GM19372 (cell line): ENCODE data around the gene PREX1.

Experiments used
- ATAC-seq: cut with Tn5 transposase; IDR thresholded peaks from one replicate; pipeline ENCODE4 v1.9.1; 2021; ENCODE audit warnings: mild to moderate bottlenecking, low read depth, moderate library complexity; ENCODE audit not compliant: unreplicated experiment

Gene PREX1

DNA sequence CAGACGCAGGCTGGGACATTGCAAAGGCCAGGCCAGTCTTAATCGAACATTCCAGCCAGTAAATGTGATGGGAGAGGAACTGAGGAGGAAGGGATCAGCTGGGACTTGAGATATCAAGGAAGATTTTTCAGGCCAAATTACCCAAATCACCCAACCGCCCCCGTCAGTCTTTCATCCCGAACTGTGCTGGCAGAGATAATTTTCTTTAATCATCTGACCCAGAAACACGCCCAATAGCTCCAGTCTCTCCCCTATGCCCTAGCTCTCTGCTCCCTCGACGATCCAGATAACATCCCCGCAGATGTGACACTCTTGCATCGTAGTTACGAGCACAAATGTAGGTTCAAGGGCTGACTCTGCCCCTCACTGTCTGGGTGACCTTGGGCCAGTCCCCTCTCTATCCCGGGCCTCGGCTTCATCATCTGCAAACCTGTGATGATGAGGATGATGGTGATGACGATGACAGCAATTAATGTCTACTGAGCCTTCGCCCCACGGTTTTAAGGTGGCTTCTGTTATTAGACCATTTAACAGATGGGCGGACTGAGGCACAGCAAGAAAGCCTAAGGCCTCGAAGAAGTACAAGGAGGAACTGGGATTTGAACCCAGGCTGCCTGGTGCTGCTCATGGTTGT is 118.6 kb downstream of the PREX1 start:
- ATAC-seq: no peak

DNA sequence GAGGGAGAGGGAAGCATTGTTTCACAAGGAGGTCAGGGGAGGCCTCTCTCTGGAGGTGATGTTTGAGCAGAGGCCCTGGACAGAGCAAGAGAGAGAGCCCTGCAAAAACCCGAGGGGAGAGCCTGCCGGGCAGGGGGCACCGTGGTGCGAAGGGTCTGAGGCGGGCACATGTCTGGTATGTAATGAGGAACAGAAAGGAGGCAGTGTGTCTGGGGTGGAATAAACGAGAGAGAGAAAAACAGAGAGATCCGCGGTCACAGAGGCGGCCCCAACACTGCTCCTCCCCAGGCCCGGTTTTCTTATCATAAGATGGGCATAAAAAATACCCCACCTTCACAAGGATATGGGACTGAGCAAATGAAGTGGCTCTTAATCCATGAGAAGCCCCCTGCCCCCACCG is 119.2 kb downstream of the PREX1 start:
- ATAC-seq: no peak

GRCh38 chr20:48708116-48708515 is 119.7 kb downstream of the PREX1 start:
- ATAC-seq: no peak

DNA sequence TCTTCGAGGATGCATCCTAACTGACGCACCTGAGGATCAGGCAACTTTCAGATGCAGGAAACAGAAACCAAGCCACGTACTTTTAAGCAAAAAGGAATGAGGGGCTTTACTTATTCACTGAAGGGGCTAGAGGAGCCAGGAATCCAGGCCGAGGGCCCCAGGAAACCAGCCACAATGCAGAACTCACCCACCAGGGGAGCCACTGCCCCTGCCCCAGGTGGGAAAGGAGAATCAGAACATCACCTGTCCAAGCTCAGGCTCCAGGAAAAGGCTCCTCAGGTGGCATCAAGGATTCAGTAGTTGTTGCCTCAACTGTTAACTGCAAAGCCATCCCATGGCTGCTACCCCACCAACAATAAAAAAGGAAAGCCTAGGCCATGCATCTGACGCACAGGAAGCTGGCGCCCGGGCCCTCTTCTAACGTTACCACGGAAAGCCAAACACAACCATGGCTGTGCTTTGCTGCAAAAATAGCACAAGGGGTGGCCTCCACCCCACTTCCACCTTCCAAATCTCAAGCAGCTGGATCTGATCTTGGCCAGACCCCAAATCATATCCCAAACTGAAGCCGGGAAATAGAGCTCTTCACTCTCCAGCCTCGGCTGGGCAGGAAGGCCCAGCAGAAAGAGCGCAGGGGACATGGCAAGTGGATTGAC is 121.0 kb downstream of the PREX1 start:
- no peak for ATAC-seq

DNA sequence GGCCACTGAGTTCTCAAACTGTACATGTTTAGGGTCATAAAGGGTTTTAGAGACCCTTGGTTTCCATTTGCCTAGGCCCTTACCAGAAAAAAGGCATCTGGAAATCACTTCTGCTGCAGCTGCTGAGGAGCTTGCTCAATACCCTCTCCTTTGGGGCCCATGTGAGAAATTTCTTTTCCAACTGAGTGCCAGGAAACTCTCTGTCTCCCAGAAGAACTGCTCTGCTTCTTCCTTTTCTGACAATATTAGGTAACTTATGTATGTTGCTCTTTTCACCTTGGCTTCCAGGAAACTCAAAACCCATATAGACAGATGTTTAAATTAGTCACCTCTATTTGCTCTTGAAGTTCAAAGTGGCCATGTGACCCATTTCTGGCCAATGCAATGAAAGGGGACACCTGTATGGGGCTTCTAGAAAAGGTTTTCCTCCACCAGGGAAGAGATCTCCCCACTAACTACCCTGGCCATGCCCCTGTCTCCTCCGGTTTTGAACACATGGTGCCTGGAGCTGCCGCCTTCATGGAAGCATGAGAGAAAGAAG is 121.6 kb downstream of the PREX1 start:
- no peak for ATAC-seq

GRCh38 chr20:48705240-48706115 is 122.3 kb downstream of the PREX1 start:
- no peak for ATAC-seq

- no peak for ATAC-seq
Observed at GRCh38 chr20:48704761-48705160, 123.0 kb downstream of the PREX1 start.

GRCh38 chr20:48703511-48704219 is 124.1 kb downstream of the PREX1 start:
- no peak for ATAC-seq

DNA sequence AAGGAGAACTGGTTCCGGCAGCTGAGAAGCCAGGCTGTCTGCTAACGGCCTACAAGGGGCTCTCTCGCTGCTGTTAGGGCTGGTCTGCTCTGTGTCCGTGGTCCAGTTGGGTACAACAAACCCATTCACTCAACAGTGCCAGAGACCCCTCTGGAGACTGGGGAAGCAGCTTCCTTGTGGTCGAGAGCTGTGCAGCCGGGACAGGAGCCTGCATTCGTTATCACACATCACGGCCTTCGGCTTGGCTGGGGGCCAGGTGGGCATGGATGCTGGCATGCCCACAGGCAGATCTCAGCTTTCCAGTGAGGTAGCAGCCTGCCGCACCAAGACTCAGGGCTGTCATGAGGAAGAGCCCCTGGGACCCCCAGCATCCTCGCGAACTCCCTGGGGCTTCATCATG is 124.7 kb downstream of the PREX1 start:
- ATAC-seq: no peak

DNA sequence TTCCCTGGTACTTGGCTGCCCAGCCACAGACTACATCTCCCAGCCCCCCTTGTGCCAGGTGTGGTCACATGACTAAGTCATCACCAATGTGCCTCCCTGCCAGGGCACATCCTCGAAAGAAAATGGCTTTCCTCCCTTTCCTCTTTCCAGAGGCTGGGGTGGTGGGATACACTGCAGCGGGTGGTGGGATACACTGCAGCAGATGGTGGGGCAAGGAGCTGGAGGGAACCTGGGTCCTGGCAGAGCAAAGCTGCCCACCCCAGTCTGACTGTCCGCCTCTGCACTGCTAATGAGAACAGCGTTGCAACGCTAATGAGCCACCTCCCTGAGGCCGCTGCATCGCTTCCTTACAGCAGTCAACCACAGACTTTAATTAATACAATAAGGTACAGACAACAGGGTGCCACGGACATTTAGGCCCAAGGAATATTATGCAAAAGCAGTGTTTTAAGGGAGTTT is 125.3 kb downstream of the PREX1 start:
- ATAC-seq: no peak

- no peak for ATAC-seq
Observed at GRCh38 chr20:48701702-48702101, 126.1 kb downstream of the PREX1 start.

DNA sequence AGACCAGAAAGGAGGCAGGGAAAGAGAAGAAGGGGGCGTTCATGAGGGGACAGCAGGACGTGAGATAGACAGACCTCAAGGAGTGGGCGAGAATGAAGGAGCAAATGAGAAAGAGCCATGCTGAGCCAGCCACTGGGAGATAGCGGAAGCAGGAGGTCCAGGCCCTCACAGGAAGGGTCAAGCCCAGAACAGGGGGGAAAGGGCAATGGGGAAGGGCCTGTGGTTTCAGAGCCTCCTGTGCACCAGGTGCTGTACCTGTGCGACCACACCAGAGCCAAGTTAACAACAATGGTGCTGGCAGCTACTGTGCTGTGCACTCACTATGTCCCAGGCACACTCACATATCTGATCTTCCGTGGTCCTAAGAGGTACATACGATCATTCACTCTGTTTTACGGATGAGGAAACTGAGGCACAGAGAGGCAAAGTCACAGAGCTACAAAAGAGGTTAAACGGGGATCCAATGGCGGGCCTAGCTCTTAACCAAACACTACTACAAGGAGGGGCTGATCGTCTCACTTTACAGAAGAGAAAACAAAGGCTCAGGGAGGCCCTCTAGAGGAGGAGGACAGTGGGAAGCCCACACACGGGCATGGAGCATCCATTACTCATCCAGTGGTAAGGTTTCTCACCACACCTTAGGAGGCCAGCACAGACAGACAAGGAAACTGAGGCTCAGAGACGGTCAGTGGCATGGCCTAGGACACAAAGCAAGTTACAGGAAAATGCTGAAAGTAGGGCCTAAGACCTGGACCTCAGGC is 129.1 kb downstream of the PREX1 start:
- no peak for ATAC-seq

DNA sequence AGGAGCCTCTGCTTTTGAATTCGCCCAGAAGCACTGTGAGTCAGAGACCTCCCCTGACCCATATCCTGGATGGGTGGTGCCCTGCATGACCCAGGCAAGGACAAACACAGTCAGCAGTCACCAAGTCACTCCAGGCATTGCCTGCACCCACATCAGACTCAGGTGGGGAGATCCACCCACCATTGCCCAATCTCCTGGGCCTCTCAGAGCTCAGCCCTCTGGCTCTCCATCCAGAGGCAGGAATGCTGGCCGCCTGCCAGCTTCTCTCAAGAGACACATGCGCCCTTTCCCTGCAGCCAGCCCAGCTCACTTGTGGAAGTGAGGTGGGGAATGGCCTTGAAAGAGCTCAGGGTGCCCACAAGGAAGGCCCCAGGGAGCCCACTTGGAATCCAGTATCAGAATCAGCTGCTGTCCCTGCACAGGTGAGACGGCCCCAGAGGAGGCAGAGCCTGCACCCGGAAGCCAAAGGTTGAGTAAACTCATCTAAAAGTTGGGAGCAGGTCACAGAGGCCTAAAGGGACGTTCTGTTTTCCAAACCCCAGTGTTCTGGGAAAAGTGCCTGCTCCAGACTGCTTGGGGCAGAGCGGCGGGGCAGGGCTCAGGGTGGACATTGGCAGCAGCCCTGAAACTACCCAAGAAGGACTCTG is 129.8 kb downstream of the PREX1 start:
- ATAC-seq: no peak

DNA sequence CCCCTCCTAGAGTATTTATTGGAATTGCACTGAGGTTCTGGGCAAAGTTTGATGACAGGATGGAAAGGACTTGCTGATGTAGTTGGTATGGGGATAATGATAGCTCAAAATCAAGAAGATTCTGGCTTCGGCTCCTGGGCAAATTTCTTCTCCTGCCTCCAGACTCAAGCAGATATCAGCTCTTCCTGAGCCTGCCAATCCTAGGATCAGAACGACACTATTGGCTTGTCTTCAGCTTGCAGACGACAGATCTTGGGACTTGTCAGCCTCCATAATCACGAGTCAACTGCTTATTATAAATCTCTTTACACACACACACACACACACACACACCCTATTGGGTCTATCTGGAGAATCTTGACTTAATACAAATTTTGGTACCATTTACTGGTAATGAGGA is 131.1 kb downstream of the PREX1 start:
- ATAC-seq: no peak

DNA sequence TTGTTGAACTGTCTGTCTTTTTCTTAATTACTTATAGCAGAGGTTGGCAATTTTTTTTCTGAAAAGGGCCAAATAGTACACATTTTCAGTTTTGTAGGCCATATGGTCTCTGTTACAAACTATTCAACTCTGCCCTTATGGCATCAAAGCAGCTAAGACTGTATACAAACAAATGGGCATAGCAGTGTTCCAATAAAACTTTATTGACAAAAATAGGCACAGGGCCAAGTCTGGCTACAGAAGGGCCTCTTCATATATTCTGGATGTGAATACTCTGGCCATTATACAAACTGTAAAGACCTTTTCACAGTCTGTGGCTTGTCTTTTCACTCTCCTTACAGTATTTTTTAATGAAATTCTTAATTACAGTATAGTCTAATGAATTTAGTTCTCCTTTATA is 132.1 kb downstream of the PREX1 start:
- ATAC-seq: no peak

DNA sequence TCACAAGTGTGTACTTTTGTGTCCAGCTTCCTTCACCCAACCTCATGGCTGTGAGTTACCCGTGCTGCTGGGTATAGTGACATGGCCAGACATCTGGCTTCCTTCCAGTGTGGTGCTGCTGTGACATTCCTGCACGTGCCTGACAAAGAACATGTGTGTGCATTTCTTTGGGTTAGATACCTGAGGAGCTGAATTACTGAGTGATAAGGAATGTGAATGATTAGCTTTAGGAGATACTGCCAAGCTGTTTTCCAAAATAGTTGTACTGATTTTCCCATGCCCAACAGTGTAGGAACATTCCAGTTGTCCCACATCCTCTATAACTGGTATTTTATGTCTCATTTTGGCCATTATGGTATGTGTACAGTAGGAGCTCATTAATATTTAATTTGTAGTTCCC is 132.5 kb downstream of the PREX1 start:
- ATAC-seq: no peak

- no peak for ATAC-seq
Observed at GRCh38 chr20:48694381-48694865, 133.4 kb downstream of the PREX1 start.

GRCh38 chr20:48691523-48691922 is 136.3 kb downstream of the PREX1 start:
- no peak for ATAC-seq

- no peak for ATAC-seq
Observed at GRCh38 chr20:48690888-48691287, 136.9 kb downstream of the PREX1 start.
